ENCODE data around the gene DUS2. TPM values are rescaled to one million over a fixed set of nuclear protein-coding genes. Genes with fewer than 3 reads are reported as not detected.

DUS2 gene
- polyA plus RNA-seq, 1 donor (not counting 4 experiments of a cell fraction or from before 2014, with no cell fraction given), result 22.9 TPM

- Histone ChIP-seq H2AFZ (ENCODE audit: control insufficient read depth, low read length) (no peak overlapping the region), H3K36me3 (ENCODE audit: control insufficient read depth in 2 of 2, extremely low read depth in 1 of 2, insufficient read depth in 2 of 2, low read length in 2 of 2) (peaks cover 4 to 12% of the 10 kb centered on the region in 2 experiments), H3K4me1 (ENCODE audit: control insufficient read depth, extremely low read depth, insufficient read depth, low read length) (peaks cover 22% of the 10 kb centered on the region), H3K4me2 (ENCODE audit: control insufficient read depth, extremely low read depth, insufficient read depth, low read depth, low read length) (peak overlapping the region; percentile 86), H3K9ac (ENCODE audit: control insufficient read depth, extremely low read depth, insufficient read depth, low read length) (peak overlapping the region; percentile 99), H3K9me3 (ENCODE audit: control insufficient read depth, low read depth, low read length) (no peaks in the 10 kb centered on the region), H3K27me3 (ENCODE audit: control insufficient read depth, extremely low read depth, insufficient read depth, low read length) (no peaks in the 10 kb centered on the region), H3K79me2 (ENCODE audit: control insufficient read depth, insufficient read depth, low read length) (peaks cover 49% of the 10 kb centered on the region), H3K4me3 (ENCODE audit: control insufficient read depth in 2 of 3, extremely low read depth in 1 of 3, insufficient read depth in 2 of 3, low read depth in 1 of 3, low read length in 3 of 3) (peak overlapping the region in 2 of 3 experiments; percentile 92 to 96), H4K20me1 (ENCODE audit: control insufficient read depth, extremely low read depth, insufficient read depth, low read length) (no peaks in the 10 kb centered on the region), H3K9me1 (ENCODE audit: control insufficient read depth, extremely low read depth, insufficient read depth, low read length) (peaks cover 3% of the 10 kb centered on the region), H3K27ac (ENCODE audit: control insufficient read depth, insufficient read depth, low read length) (peak overlapping the region; percentile 98)
- DNase-seq (ENCODE audit: low read depth, low spot score) (no peak), FAIRE-seq (no peak)
- dilution Hi-C loops (cut with MboI; ENCODE audit: extremely low pct_ligation_motif_present, low sequenced_read_pairs), result no loop called here
- no peak for TF ChIP-seq EZH2 (IDR thresholded peaks at IDR 0.05; ENCODE audit: low read length)
- TF ChIP-seq, protein P1, sequence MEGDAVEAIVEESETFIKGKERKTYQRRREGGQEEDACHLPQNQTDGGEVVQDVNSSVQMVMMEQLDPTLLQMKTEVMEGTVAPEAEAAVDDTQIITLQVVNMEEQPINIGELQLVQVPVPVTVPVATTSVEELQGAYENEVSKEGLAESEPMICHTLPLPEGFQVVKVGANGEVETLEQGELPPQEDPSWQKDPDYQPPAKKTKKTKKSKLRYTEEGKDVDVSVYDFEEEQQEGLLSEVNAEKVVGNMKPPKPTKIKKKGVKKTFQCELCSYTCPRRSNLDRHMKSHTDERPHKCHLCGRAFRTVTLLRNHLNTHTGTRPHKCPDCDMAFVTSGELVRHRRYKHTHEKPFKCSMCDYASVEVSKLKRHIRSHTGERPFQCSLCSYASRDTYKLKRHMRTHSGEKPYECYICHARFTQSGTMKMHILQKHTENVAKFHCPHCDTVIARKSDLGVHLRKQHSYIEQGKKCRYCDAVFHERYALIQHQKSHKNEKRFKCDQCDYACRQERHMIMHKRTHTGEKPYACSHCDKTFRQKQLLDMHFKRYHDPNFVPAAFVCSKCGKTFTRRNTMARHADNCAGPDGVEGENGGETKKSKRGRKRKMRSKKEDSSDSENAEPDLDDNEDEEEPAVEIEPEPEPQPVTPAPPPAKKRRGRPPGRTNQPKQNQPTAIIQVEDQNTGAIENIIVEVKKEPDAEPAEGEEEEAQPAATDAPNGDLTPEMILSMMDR (optimal IDR thresholded peaks at IDR 0.05 in 1 of 3, IDR thresholded peaks at IDR 0.05 in 1 of 3, conservative IDR thresholded peaks at IDR 0.05 in 1 of 3; ENCODE audit: extremely low read depth in 1 of 3, insufficient read depth in 2 of 3, low read length in 3 of 3), result no peak
Measured at GRCh38 chr16:68021490-68021889, 1.6 kb upstream of the DUS2 start.

DNA sequence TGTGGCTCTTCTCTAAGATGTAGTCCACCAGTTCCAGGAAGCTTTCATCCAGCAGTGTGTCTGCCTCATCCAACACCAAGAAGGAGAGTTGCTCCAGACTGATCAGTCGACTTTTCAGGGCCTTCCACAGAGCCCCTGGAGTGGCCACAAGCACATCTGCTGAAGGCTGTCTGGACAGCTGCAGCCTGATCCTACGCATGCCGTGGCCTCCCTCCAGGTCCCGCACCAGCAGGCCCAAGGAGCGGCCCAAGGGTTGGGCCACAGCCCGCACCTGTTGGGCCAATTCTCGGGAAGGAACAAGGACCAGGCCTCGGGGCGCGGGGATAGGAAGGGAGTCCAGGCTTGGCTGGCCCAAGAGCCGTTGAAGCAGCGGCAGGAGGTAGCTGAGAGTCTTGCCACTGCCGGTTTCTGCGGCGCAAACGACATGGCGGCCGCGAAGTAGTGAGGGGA lies 781 bp upstream of the DUS2 start:
- peaks cover 49% of the 10 kb centered on the region for H3K79me2 ChIP-seq (ENCODE audit: control insufficient read depth, insufficient read depth, low read length)
- H3K4me2 ChIP-seq (ENCODE audit: control insufficient read depth, extremely low read depth, insufficient read depth, low read depth, low read length), result peak overlapping the region; percentile 86
- H3K9ac ChIP-seq (ENCODE audit: control insufficient read depth, extremely low read depth, insufficient read depth, low read length), result peak overlapping the region; percentile 99
- H3K4me1 ChIP-seq (ENCODE audit: control insufficient read depth, extremely low read depth, insufficient read depth, low read length), result peaks cover 22% of the 10 kb centered on the region
- DNase-seq (ENCODE audit: low read depth, low spot score) (no peak), FAIRE-seq (no peak)
- peaks cover 7 to 12% of the 10 kb centered on the region in 2 experiments for H3K36me3 ChIP-seq (ENCODE audit: control insufficient read depth in 2 of 2, extremely low read depth in 1 of 2, insufficient read depth in 2 of 2, low read length in 2 of 2)
- H4K20me1 ChIP-seq (ENCODE audit: control insufficient read depth, extremely low read depth, insufficient read depth, low read length), result no peaks in the 10 kb centered on the region
- no peaks in the 10 kb centered on the region for H3K9me3 ChIP-seq (ENCODE audit: control insufficient read depth, low read depth, low read length)
- H3K4me3 ChIP-seq (ENCODE audit: control insufficient read depth in 2 of 3, extremely low read depth in 1 of 3, insufficient read depth in 2 of 3, low read depth in 1 of 3, low read length in 3 of 3), result peak overlapping the region; percentile 86 to 96 (median 92)
- peak overlapping the region; percentile 99 for H2AFZ ChIP-seq (ENCODE audit: control insufficient read depth, low read length)
- TF ChIP-seq, protein P1 (optimal IDR thresholded peaks at IDR 0.05 in 1 of 3, IDR thresholded peaks at IDR 0.05 in 1 of 3, conservative IDR thresholded peaks at IDR 0.05 in 1 of 3; ENCODE audit: extremely low read depth in 1 of 3, insufficient read depth in 2 of 3, low read length in 3 of 3), result no peak
- TF ChIP-seq EZH2 (IDR thresholded peaks at IDR 0.05; ENCODE audit: low read length), result no peak
- H3K27ac ChIP-seq (ENCODE audit: control insufficient read depth, insufficient read depth, low read length), result peak overlapping the region; percentile 98
- H3K9me1 ChIP-seq (ENCODE audit: control insufficient read depth, extremely low read depth, insufficient read depth, low read length), result peaks cover 3% of the 10 kb centered on the region
- dilution Hi-C loops (cut with MboI; ENCODE audit: extremely low pct_ligation_motif_present, low sequenced_read_pairs), result no loop called here
- H3K27me3 ChIP-seq (ENCODE audit: control insufficient read depth, extremely low read depth, insufficient read depth, low read length), result no peaks in the 10 kb centered on the region
